ENCODE results near the gene KCNQ1. TPM values are rescaled to one million over a fixed set of nuclear protein-coding genes. Genes with fewer than 3 reads are reported as not detected.
A peak's percentile ranks its signal among the peaks of the same experiment; 100 is the strongest.

The KCNQ1 gene
- total and polyA plus RNA-seq, 12 donors = 11.0 to 447 (median 320) TPM

DNA sequence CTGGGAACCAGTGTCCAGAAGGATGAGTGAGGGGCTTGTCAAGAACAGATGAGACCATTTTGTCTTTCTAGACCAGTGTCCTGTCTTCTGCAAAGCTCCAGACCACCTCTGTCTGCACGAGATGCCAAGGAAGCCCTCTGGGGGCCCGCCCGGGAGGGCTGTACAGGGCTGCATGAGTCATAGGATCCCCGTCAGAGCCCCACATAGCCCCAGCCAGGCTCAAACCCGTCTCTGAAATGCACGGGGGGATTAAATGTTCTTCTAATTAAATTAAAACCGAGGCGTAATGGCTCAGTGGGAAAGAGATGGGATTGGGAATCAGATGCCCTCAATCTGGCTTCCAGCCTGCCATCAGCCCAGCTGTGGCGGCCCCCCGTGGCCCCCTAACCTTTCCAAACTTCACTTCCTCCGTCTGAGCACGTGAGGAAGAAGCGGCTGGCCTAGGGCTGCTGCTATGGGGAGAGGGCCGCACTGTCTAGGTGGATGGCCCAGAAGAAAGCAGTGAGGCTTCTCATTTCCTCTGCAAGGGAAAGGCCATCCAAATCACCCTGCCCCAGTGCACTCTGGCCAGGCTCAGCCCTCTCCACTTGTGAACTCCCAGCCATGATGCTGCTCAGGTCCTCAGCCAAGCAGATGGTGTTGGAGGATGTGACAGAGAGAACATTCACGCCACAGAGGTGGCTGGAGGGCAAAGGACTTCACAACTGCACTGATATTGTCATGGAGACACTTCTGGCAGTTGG is 222.2 kb downstream of the KCNQ1 start:
- intact Hi-C loops (cut with DNase I) = loop anchor here in 1 of 2 donors (5.0 kb wide), 1 partner anchor 75 kb away; no protein-coding TSS in a partner anchor
- no peak for TF ChIP-seq POLR2A (IDR thresholded peaks at IDR 0.05)
- TF ChIP-seq, protein P1, sequence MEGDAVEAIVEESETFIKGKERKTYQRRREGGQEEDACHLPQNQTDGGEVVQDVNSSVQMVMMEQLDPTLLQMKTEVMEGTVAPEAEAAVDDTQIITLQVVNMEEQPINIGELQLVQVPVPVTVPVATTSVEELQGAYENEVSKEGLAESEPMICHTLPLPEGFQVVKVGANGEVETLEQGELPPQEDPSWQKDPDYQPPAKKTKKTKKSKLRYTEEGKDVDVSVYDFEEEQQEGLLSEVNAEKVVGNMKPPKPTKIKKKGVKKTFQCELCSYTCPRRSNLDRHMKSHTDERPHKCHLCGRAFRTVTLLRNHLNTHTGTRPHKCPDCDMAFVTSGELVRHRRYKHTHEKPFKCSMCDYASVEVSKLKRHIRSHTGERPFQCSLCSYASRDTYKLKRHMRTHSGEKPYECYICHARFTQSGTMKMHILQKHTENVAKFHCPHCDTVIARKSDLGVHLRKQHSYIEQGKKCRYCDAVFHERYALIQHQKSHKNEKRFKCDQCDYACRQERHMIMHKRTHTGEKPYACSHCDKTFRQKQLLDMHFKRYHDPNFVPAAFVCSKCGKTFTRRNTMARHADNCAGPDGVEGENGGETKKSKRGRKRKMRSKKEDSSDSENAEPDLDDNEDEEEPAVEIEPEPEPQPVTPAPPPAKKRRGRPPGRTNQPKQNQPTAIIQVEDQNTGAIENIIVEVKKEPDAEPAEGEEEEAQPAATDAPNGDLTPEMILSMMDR (IDR thresholded peaks at IDR 0.05) = no peak
- Histone ChIP-seq H3K36me3 (replicated peaks in 1 of 2) (peaks cover 0 to 12% of the 10 kb centered on the region in 2 donors), H3K4me1 (replicated peaks in 1 of 2) (peaks cover 0 to 52% of the 10 kb centered on the region in 2 donors), H3K9me3 (replicated peaks in 1 of 3) (no peaks in the 10 kb centered on the region), H3K27me3 (no peaks in the 10 kb centered on the region), H3K4me3 (no peak overlapping the region), H3K27ac (peak overlapping the region in 4 of 5 donors; percentile 32 to 85 (median 59))
- DNase-seq = peak in 3 of 7 donors; percentile 13 to 48 (median 22)
- 82 to 86% (median 84%) methylated on average over 12 to 15 of the region's 15 CpGs for WGBS, 4 donors

DNA sequence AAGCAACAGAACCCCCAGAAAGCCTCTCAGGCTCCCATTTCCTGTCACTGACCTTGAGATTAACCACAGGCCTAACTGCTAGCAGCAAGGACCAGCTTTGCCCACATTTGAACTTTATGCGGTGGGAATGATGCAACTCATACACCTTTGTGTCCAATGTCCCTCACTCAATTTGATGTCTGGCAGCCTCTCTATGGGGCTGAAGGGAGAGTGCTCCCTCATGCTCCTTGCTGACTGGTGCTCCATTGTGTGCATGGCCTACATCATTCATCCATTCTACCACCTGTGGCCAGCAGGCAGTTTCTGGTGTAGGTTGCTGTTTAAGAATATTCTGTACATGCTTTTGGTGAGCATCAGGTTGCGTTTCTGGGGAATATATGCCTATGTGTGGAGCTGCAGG is 223.1 kb downstream of the KCNQ1 start:
- no peaks in the 10 kb centered on the region for H3K27me3 ChIP-seq
- no peaks in the 10 kb centered on the region for H3K9me3 ChIP-seq (replicated peaks in 1 of 3)
- WGBS, 4 donors = 79 to 91% (median 86%) methylated on average over 2 of the region's 2 CpGs
- TF ChIP-seq POLR2A (IDR thresholded peaks at IDR 0.05) = no peak
- TF ChIP-seq, protein P1 (IDR thresholded peaks at IDR 0.05) = no peak
- peaks cover 0 to 53% of the 10 kb centered on the region in 2 donors for H3K4me1 ChIP-seq (replicated peaks in 1 of 2)
- no peak overlapping the region for H3K4me3 ChIP-seq
- peaks cover 0 to 10% of the 10 kb centered on the region in 2 donors for H3K36me3 ChIP-seq (replicated peaks in 1 of 2)
- intact Hi-C loops (cut with DNase I) = loop anchor here in 1 of 2 donors (5.0 kb wide), 1 partner anchor 76 kb away; no protein-coding TSS in a partner anchor
- peak in 2 of 7 donors; percentile 12 to 19 for DNase-seq
- H3K27ac ChIP-seq = peak overlapping the region in 1 of 5 donors; percentile 85

DNA sequence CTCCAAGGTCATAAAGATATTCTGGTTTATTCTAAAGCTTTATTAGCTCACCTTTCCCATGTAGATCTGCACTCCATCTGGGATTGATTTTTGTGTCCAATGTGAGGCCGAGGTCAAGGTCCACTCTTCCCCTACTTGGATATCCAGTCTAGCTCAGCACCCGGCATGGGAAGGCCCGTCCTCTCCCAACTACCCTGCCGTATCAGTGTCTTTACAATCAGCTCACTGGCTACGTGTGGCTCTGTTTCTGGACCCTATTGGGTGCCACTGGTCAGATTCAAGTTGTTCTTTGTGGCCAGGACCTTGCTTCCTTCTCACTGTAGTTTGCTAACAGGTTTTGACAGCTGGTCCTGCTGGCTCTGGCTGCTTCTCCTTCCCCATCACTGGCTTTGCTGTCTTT is 224.1 kb downstream of the KCNQ1 start:
- no peak overlapping the region for H3K4me3 ChIP-seq
- H3K4me1 ChIP-seq (replicated peaks in 1 of 2) = peaks cover under 1 to 59% of the 10 kb centered on the region in 2 donors
- H3K27me3 ChIP-seq = no peaks in the 10 kb centered on the region
- H3K36me3 ChIP-seq (replicated peaks in 1 of 2) = peaks cover 0 to 7% of the 10 kb centered on the region in 2 donors
- no peaks in the 10 kb centered on the region for H3K9me3 ChIP-seq (replicated peaks in 1 of 3)
- TF ChIP-seq, protein P1 (IDR thresholded peaks at IDR 0.05) = no peak
- TF ChIP-seq POLR2A (IDR thresholded peaks at IDR 0.05) = no peak
- H3K27ac ChIP-seq = peak overlapping the region in 2 of 5 donors; percentile 33 to 38
- 75 to 85% (median 80%) methylated on average over 5 of the region's 5 CpGs for WGBS, 4 donors
- peak in 2 of 7 donors; percentile 11 to 48 for DNase-seq
- intact Hi-C loops (cut with DNase I) = loop anchor here in 1 of 2 donors (5.0 kb wide), 1 partner anchor 77 kb away; no protein-coding TSS in a partner anchor

DNA sequence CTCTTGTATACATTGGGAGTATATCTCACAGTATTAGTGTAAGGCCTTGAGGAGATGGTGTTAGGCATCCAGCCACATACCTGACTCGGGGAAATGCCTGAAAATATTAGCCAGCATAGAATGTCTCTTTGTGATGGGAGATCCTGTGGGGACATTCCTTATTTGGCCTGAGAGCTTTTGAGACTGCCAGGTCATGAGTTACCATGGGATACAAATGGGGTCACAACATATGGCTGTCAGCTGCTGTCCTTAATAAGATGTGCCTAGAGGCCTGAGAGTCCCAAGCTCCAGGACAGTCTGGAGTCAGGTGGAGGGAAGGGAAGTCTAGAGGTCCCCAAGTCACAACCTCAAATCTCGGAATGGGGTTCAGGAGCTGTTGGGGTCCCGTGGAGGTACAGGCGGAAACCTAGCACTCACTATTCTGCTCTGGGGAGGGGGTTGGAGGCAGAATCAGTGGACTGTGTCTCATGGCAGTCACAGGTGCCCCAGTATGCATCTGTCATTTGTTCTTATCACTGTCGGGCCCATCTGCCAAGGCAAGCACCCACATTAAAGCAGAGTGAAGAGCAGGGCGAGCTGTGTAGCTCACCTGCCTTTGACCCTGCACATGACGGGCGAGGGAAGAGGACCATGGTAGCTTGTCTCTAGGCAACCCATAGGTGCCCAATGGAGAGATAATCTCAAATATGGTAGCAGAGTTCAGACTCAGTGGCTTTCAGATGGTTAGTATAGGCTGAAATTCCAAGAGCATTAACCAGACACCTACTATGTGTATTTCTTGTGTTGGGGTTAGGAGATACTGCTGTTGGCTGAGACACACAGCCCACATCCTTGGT is 225.0 kb downstream of the KCNQ1 start:
- peak overlapping the region in 2 of 5 donors; percentile 33 to 38 for H3K27ac ChIP-seq
- WGBS, 4 donors = 92 to 96% (median 94%) methylated on average over 7 to 8 of the region's 8 CpGs
- TF ChIP-seq, protein P1 (IDR thresholded peaks at IDR 0.05) = no peak
- no peak for TF ChIP-seq POLR2A (IDR thresholded peaks at IDR 0.05)
- DNase-seq = peak in 3 of 7 donors; percentile 12 to 42 (median 22)
- H3K9me3 ChIP-seq (replicated peaks in 1 of 3) = no peaks in the 10 kb centered on the region
- H3K4me3 ChIP-seq = no peak overlapping the region
- no peaks in the 10 kb centered on the region for H3K27me3 ChIP-seq
- peaks cover 0 to 7% of the 10 kb centered on the region in 2 donors for H3K36me3 ChIP-seq (replicated peaks in 1 of 2)
- intact Hi-C loops (cut with DNase I) = loop anchor here in 1 of 2 donors (5.0 kb wide), 1 partner anchor 78 kb away; no protein-coding TSS in a partner anchor
- peaks cover 6 to 59% of the 10 kb centered on the region in 2 donors for H3K4me1 ChIP-seq (replicated peaks in 1 of 2)

Measured in adrenal gland (tissue), 12 donors.